Measurements from ENCODE around the gene DEGS2.

Gene DEGS2

DNA sequence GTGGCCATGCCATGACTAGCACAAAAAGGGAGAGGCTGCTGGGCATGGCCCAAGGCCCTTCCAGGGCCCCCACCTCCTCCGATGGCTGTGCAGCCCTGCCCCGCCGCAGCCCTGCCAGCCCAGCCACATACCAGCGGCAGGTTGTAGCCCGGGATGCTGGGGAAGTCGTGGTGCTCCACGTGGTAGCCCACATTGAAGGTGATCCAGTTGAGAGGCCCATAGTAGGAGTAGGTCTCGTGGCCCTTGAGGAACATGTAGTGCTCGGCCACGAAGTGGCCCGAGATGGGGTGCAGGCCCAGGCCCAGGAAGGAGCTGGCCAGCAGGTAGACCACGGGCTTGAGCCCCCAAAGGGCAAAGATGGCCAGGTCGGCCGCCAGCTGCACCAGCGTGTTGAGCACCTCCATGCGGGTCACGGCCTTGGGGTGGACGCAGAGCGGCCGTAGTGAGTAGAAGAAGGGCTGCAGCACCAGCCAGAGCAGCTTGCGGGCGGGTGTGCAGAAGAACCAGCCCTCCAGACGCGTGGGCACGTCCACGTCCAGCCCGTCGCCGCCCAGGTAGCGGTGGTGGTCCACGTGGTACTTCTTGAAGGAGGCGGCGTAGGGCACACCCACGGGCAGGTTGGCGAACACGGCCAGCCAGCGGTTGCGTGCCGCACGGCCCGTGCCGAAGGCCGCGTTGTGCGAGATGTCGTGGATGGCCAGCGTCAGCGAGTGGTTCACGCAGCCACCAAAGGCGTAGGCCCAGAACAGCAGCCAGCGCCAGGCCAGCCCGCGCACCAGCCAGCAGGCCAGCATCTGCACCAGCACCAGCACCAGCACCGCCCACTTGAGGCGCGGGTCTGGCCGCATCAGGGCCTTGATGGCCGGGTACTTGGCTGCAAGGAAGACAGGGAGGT is 10.4 kb downstream of the DEGS2 start:
- DNase-seq: no peak

- DNase-seq: peak in 1 of 51 donors; percentile 56
These were observed 11.6 kb downstream of the DEGS2 start for GRCh38 chr14:100147691-100148464.

- no peak for DNase-seq
These were observed 12.2 kb downstream of the DEGS2 start for GRCh38 chr14:100147181-100147631.

GRCh38 chr14:100146531-100147091 is 12.8 kb downstream of the DEGS2 start:
- no peak for DNase-seq

GRCh38 chr14:100145682-100146464 is 13.6 kb downstream of the DEGS2 start:
- no peak for DNase-seq

DNA sequence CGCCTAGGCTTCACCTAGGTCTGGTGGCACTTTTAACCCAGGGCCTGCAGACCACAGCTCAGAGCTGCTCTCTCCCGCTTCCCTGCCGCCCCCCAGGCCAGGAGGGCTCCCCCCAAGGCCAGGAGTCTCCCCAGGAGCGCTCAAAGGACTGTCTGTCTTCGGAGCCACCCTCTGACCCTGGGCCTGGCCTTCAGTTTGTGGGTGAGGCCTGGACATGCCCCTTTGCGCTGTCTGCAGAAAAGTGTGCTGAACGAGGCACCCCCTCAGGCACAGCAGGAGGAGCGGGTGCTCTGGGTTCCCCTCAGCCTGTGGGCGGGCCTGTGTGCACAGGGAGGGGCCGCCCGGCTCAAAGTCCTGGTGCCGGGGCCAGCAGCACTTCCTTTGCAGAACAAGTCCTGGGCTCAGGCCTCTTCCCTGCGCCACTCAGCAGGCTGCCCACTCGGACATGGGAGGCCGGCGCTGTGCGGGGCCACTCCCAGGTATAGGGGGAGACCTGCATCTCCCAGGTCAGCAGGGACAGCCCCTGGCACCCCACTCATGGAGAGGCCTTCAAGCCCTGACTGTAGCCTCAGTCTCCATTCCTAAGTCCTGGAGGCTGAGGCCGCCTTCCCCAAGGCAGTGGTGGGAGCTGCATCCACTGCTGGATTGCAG is 14.3 kb downstream of the DEGS2 start:
- no peak for DNase-seq

GRCh38 chr14:100144645-100144995 is 14.8 kb downstream of the DEGS2 start:
- DNase-seq: no peak

- DNase-seq: no peak
These were observed 15.5 kb downstream of the DEGS2 start for GRCh38 chr14:100143934-100144333.

- no peak for DNase-seq
These were observed 15.9 kb downstream of the DEGS2 start for GRCh38 chr14:100143523-100143922.

GRCh38 chr14:100142073-100143040 is 17.1 kb downstream of the DEGS2 start:
- no peak for DNase-seq

GRCh38 chr14:100141098-100141497 is 18.3 kb downstream of the DEGS2 start:
- DNase-seq: no peak

- DNase-seq: peak in 3 of 51 donors; percentile 24 to 34 (median 28)
These were observed 18.9 kb downstream of the DEGS2 start for GRCh38 chr14:100140452-100141078.

DNA sequence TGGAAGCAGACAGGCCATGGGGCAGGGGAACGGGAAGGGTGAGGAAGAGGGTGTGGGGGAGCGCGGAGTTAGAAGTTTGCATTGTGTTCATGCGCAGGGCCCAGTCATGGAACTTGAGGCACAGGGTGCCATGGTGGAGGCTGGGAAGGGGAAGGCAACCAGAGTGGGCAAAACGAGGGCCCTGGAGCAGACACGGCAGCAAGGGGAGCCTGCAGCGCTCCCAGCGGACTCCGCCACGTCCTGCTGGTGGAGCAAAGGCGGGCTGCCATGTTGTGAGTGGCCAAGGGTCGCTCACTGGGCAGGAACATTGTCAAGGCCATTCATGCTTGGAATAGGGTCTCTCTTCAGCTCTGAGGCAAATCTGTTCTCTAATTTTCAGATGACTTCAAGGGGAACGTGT is 20.5 kb downstream of the DEGS2 start:
- no peak for DNase-seq

DNA sequence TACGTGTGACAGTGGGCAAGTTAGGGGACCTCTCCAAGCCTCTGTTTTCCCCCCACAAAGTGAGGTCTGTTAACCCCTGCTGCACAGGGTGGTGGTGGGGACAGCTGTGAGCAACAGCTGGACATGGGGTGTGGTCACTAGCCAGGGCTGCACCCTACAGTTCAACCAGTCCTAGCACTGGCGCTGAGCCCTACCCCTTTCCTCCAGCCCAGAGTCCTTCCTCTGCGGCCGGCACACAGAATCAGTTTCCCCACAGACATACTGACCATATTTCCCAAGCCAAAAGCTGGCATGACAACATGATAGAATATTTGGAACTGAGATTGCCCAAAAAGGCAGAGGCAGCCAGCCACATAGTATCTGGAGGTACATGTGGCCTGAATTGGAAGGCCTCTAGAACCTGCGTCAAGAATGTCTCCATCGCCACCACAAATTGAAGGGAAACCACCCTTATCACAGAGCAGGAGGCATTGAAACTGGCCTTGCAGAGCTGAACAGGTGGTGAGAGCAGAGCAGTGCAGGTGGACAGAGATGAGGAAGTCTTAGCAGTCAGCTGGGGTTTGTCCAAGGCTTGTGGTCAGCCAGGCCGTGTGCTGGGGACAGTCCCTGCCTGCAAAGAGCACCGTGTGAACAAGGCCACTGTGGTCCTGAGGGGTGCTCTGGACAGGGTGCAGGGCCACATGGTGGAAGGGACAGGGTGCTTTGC is 21.2 kb downstream of the DEGS2 start:
- DNase-seq: no peak

- DNase-seq: no peak
These were observed 22.3 kb downstream of the DEGS2 start for GRCh38 chr14:100137173-100137572.

GRCh38 chr14:100135784-100136183 is 23.7 kb downstream of the DEGS2 start:
- DNase-seq: no peak

GRCh38 chr14:100135073-100135472 is 24.4 kb downstream of the DEGS2 start:
- no peak for DNase-seq

DNA sequence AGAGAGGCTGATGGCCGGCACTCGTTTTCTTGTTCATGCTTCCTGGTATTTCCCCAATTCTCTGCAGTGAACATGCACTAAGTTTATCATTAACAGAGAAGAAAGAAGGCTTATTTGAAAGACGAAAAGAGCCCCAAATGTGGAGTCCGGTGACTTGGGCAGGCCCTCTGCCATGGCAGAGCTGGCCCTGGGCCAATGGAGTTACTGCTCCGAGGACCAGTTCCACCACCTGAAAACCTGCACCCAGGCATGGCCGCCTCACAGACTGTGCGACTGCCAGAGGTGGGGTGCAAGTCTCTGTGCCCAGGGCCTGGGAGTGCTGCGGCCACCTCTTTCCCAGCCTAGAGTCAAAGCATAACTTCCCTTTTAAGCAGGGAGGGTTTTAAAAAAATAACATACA is 24.9 kb downstream of the DEGS2 start:
- no peak for DNase-seq
